ENCODE results near the gene FRAT1. TPM values are rescaled to one million over a fixed set of nuclear protein-coding genes. Genes with fewer than 3 reads are reported as not detected.

The FRAT1 gene
- 2.1 and 2.5 TPM in 2 replicates for total RNA-seq

GRCh38 chr10:97318772-97319651 is at the start of gene FRAT1:
Gene FRAT1 (plus strand): TSS chr10:97319271. CDS start chr10:97319454, 183 bp downstream.

GRCh38 chr10:97292097-97292861 is 26.8 kb upstream of the FRAT1 start, which contains the start of gene ARHGAP19:
Gene ARHGAP19 (minus strand): TSS chr10:97292637. CDS start chr10:97292627, 10 bp downstream.

GRCh38 chr10:97334370-97335175 is 15.5 kb downstream of the FRAT1 start, which contains the start of gene FRAT2:
Gene FRAT2 (minus strand): TSS chr10:97334729. CDS start chr10:97334572, 157 bp downstream.

Small RNAs within 50 kb of the gene (small RNA-seq; reads per million reads assigned to genes)
- not detected for gene RF00017

Other genes starting within 250 kb of the FRAT1 start
- under 0.01 TPM in 1 of 2 replicates, not detected in the other for gene SLIT1, start 133.3 kb upstream of the FRAT1 start, total RNA-seq
- 20.6 and 26.8 TPM in 2 replicates for gene ARHGAP19, start 26.6 kb upstream of the FRAT1 start, total RNA-seq
- 10.1 and 10.6 TPM in 2 replicates for gene FRAT2, start 15.5 kb downstream of the FRAT1 start, total RNA-seq
- 24.0 and 27.1 TPM in 2 replicates for gene RRP12, start 82.1 kb downstream of the FRAT1 start, total RNA-seq
- 522 and 584 TPM in 2 replicates for gene PGAM1, start 106.9 kb downstream of the FRAT1 start, total RNA-seq
- gene EXOSC1, start 126.7 kb downstream of the FRAT1 start, total RNA-seq, result 47.5 and 49.0 TPM in 2 replicates
- 46.9 and 60.2 TPM in 2 replicates for gene ZDHHC16, start 126.9 kb downstream of the FRAT1 start, total RNA-seq
- 112 and 125 TPM in 2 replicates for gene MMS19, start 179.2 kb downstream of the FRAT1 start, total RNA-seq
- 38.1 and 42.4 TPM in 2 replicates for gene UBTD1, start 179.7 kb downstream of the FRAT1 start, total RNA-seq

All from thoracic aorta endothelial cell (primary cell).